ENCODE data around the gene SPDYE17.
"Not testable (repeated sequence)": the region's sequence is repeated elsewhere in the genome, so short reads cannot be mapped to it uniquely, and the experiment has no call there.

The SPDYE17 gene

GRCh38 chr7:76977761-76978367 lies 54.3 kb downstream of the SPDYE17 start:
- not testable (repeated sequence) for H3K4me3 ChIP-seq (ENCODE audit: low read depth, low read length)

- H3K4me3 ChIP-seq (ENCODE audit: low read depth, low read length): not testable (repeated sequence)
Measured at GRCh38 chr7:76974793-76975579, 57.2 kb downstream of the SPDYE17 start.

- H3K4me3 ChIP-seq (ENCODE audit: low read depth, low read length): not testable (repeated sequence)
Measured at GRCh38 chr7:76974336-76974735, 57.8 kb downstream of the SPDYE17 start.

- H3K4me3 ChIP-seq (ENCODE audit: low read depth, low read length): not testable (repeated sequence)
Measured at GRCh38 chr7:76972391-76972790, 59.8 kb downstream of the SPDYE17 start.
